GM19324 (cell line): Measurements from ENCODE around the gene MAP3K7.
A peak's percentile ranks its signal among the peaks of the same experiment; 100 is the strongest.

Source experiments
- ATAC-seq: cut with Tn5 transposase; IDR thresholded peaks from one replicate; pipeline ENCODE4 v1.9.1; 2021; ENCODE audit warnings: mild to moderate bottlenecking, moderate library complexity; ENCODE audit not compliant: unreplicated experiment, low FRiP score

The MAP3K7 gene

GRCh38 chr6:90586836-90587638 lies at the start of gene MAP3K7:
Gene MAP3K7 (minus strand): TSS chr6:90587072. CDS start chr6:90586883, 189 bp downstream.
- peak; percentile 96 for ATAC-seq

- ATAC-seq: no peak
These were observed 44.2 kb upstream of the MAP3K7 start for GRCh38 chr6:90631046-90631445.

- ATAC-seq: no peak
These were observed 34.7 kb upstream of the MAP3K7 start for GRCh38 chr6:90621581-90621980.

- ATAC-seq: no peak
These were observed 32.3 kb upstream of the MAP3K7 start for GRCh38 chr6:90619221-90619620.

GRCh38 chr6:90612313-90612680 lies 25.4 kb upstream of the MAP3K7 start:
- ATAC-seq: no peak

DNA sequence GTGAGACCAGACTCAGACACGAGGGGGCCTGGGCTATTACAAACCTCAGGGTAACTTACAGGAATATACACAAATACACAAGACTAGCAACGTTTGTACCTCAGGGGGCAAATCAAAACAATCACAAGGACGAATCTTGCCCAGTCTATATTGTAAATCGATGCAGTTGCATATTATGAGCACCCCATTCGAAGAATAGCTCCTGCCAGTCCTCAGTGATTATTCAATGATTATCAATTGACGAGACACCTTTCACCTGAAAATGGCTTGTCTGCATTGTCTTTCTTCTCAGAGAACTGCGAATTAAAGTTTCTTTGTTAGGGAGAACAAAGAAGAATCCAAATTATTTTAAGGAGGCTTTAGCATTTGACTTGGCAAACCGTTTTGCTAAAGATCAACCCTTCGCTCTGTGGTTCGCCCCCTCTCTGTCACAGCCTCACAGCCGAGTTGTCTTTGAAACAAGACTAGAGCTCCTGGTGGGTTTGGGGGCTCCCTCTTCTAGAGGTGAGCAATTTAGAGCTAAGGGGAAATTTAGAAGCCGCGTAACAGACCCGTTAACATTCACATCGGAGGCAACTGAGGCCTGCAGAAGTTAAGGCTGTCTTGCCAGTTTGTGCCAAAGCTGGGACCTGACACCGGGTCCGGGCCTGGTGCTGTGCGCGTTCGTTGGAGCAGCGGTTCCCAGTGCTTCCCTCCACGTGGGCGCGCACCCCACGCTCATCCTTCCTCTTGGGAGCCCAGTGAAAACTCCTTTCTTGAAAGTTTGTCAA lies 24.9 kb upstream of the MAP3K7 start:
- ATAC-seq: no peak

DNA sequence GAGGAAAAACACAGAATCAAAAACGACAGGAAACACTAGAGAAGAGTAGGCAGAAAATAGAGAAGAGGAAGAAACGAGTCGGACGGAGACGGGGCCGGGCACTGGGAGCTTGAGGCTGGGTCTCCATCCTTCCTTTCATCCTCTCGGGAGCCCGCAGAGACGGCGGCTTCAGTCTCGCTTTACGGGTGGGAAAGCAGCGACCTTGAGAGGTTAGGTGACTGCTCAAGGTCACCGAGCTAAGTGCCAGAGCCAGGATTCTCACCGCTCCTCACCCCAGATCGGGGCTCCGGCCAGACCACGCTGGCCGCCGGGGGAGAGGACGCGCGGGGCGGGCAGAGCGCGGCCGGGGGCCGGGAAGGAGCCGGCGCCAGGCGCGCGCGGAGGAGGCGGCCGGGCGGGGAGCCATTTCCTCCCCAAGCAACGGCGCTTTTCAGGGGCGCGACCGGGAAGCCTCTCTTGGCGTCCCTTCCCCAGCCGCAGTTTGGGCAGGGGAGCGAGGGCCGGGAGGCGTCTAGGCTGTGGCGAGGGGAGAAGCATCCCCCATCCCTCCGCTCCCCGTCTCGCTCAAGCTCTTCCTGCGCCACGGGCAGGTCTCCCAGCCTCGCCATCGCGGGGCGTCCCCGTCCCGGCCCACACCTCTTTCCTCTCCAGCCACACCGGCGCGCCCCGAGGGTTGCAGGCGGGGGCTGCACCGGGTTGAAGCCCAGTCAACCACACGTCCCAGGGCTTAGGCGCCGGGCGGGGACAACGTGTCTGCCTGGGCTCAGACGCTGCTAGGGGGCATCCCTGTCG lies 24.1 kb upstream of the MAP3K7 start:
- ATAC-seq: peak; percentile 56

DNA sequence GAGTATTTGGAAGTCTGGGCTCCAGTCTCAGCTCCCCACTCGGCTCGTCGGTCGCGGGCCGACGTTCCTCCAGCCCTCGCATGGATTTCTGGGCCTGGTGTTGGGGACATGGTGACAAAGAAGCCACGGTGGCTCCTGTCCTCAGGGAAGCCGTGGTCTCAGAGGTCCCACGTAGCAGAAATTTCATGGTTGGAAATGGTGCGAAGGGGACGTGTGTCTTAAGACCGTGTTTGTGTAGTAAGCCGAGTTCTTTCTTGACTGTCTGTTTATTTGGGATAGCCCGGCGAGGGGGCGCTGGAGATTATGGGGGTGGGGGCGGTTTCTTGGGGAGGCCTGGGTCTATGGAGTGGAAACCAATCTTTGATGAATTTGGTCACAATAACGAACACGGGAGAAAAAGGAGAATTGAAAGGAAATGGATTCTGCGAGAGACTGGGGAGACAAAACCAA lies 23.5 kb upstream of the MAP3K7 start:
- ATAC-seq: no peak

DNA sequence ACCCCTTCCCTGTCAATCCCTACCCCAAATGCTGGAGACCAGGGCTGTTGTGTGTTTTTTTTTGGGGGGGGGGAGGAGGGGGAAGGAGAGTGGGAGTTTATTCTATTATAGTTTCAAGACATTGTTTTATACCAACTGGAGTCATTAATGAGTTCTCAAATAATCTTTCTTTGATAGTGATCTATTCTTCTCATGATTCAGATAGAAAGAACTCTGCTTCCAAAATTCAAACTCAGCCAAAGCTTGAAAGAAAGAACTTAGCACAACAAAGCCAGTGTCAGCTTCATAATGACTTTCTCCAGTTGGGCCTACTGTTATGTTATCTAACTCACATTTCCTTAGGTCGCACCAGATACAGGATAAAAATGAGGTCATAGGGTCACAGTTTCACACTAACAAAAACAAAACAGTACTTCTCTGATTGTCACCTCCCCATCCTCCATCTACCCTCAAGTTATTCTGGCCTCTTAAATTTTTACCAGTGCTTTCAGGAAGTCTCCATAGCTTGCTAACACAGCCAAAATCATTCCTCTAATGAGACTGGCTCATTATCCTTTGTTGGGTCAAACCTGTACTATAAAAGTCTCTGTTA lies 19.0 kb upstream of the MAP3K7 start:
- ATAC-seq: no peak

DNA sequence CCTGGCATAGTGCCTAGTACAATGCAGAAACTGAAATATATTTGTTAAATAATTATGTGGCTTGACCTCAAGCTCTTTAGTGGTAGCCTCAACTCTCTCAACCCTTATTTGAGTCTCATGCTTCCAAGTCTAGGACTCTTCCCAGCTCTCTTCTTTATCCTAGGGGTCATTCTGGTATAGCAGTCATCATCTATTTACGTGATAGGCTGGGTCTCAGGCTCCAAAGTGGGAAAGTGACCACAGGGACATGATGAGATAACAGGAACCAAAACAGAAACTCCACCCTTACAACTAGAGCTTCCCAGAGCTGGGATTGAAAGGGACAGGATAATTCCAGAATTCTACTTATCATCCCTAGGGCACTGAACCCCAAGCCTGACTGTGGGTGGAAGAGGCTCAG lies 17.7 kb upstream of the MAP3K7 start:
- ATAC-seq: no peak

DNA sequence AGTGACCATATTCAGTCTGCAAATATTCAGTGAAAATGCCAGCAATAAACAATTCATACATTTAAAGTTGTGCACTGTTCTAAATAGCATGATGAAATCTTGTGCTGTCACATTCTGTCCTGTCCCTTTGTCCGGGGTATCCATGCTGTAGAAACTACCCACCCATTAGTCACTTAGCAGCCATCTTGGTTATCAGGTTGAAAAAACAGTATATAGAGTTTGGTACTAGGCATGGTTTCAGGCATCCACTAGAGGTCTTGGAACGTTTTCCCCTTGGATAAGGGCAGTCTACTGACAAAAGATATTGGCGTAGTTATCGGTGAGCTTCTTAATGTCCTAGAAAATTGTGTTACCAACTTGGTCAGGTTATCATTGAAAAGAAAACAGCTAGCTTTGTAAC lies 12.3 kb upstream of the MAP3K7 start:
- ATAC-seq: no peak

- no peak for ATAC-seq
These were observed 11.5 kb upstream of the MAP3K7 start for GRCh38 chr6:90598192-90598951.

GRCh38 chr6:90596967-90597539 lies 10.2 kb upstream of the MAP3K7 start:
- no peak for ATAC-seq

DNA sequence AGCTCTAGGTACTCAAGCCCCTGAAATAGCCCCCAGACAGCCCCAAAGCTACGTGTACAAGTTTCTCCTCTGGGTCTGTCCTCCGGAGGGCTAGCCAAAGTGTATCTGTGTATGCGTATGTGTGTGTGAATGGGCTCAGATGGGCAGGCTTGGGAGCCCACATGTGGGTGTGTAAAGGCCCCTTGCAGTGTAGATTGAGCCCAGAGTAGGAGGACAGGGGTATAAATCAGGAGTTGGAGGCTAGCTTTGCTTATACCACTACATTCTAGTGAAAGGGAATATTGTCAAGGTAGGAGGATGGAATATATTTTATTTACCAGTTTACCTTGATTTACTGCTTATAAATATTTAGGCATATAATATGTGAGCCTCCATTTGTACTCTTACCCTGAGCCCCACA lies 9.0 kb upstream of the MAP3K7 start:
- no peak for ATAC-seq

DNA sequence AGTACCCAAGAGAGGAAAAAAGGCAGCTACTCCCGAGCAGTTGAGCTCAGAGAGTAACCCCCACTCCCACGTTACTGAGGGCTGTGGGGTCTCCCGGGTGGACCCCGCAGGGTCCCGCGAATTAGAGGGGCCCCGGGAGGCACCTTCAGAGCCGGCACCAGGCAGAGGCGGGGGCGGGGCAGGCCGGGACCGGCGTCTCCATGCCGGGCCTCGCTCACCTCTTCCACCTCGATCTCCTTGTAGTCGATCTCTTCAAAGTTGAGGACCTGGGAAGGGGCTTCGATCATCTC lies 381 bp downstream of the MAP3K7 start:
- ATAC-seq: no peak

DNA sequence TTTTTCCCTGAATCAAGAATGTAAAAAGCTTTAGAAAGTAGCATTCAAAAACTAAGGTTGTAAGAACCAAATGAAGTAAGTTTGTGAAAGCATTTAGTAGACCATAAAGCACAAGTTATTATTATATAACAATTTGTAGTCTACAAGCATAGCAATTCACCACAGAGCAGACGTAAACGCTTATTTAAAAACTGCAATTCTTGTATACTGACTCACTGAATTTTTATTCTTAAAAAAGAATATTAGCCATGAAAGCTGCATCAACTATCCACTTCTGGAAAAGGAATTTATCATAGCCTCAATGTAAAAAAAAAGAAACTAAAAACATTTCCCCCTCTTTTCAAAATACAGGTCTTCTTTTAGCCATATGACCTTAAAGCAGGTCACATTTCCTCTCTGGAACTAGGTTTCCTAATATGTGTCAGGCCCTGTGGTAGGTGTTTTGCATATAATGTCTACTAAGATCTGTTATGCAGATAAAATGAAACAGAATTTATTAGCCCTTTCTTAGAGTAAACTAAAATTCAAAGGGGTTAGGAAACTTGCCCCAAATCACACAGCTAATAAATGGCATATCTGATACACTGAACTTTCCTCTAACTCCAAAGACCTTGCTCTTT lies 2.1 kb downstream of the MAP3K7 start:
- no peak for ATAC-seq

- no peak for ATAC-seq
These were observed 2.9 kb downstream of the MAP3K7 start for GRCh38 chr6:90583836-90584481.

GRCh38 chr6:90583179-90583835 lies 3.6 kb downstream of the MAP3K7 start:
- no peak for ATAC-seq
